ENCODE results near the gene NINJ2. TPM values are rescaled to one million over a fixed set of nuclear protein-coding genes. Genes with fewer than 3 reads are reported as not detected.

Gene NINJ2
- total RNA-seq, 1 experiment from 2014 or later: 1.8 TPM

DNA sequence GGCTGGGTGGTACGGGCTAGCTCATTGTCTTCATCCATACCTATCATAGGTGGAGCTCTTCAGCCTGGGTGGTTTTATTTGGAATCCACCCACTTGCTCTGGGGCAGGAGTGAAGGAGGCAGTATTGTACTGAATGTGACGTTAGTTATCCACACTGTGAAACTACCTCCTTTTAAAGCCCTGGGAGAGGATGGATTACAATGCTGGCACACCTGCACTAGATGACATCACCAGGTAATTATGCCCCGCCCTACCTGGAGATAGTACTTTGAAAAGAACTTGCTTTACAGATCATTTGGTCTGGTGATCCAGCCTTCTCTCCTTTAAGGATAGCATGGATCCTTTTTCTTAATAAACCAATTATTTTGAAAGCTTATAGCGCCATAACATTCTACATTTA lies 125.5 kb downstream of the NINJ2 start:
- DNase-seq: no peak
- Histone ChIP-seq H4K20me1 (ENCODE audit: insufficient read depth, low read depth, low read length) (no peaks in the 10 kb centered on the region), H3K4me3 (ENCODE audit: low read length) (no peak overlapping the region), H3K27me3 (ENCODE audit: low read length) (no peaks in the 10 kb centered on the region), H3K79me2 (ENCODE audit: low read length) (no peaks in the 10 kb centered on the region), H3K9me2 (replicated peaks; ENCODE audit: insufficient read depth, low read length) (no peaks in the 10 kb centered on the region), H3K4me2 (ENCODE audit: low read depth, low read length, poor library complexity, severe bottlenecking) (no peak overlapping the region), H3K27ac (ENCODE audit: low read length) (no peak overlapping the region), H3K9ac (ENCODE audit: low read length) (no peak overlapping the region), H2AFZ (ENCODE audit: low read length) (no peak overlapping the region), H3K36me3 (ENCODE audit: insufficient read depth, low read length) (no peaks in the 10 kb centered on the region), H3K4me1 (ENCODE audit: low read length) (no peaks in the 10 kb centered on the region), H3K9me3 (ENCODE audit: low read length) (no peaks in the 10 kb centered on the region)

DNA sequence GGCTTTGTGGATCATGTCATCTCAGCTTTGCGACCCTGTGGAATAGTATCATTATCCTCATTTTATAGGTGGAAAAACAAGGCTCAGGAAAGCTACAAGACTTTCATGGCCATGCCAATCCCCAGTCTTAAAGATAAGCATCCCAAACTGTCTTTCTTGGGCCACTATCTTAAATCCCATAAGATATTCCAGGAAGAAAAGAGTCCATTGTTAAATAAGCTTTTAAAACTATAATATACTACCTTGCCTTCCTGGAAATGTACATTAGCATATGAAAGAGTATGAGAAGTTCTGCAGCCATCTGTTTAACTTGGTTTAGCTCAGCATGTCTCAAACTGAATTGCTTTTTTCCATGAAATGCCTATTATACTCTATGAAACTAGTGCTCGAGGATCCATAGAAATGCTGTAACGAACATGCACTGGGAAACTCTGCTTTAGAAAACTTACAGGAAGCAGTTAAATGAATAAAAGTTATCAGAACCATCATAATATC lies 126.4 kb downstream of the NINJ2 start:
- H3K36me3 ChIP-seq (ENCODE audit: insufficient read depth, low read length): no peaks in the 10 kb centered on the region
- no peaks in the 10 kb centered on the region for H3K9me2 ChIP-seq (replicated peaks; ENCODE audit: insufficient read depth, low read length)
- H3K9ac ChIP-seq (ENCODE audit: low read length): no peak overlapping the region
- no peak overlapping the region for H2AFZ ChIP-seq (ENCODE audit: low read length)
- H3K27me3 ChIP-seq (ENCODE audit: low read length): no peaks in the 10 kb centered on the region
- H3K4me2 ChIP-seq (ENCODE audit: low read depth, low read length, poor library complexity, severe bottlenecking): no peak overlapping the region
- no peak for DNase-seq
- H3K79me2 ChIP-seq (ENCODE audit: low read length): no peaks in the 10 kb centered on the region
- H3K27ac ChIP-seq (ENCODE audit: low read length): no peak overlapping the region
- no peak overlapping the region for H3K4me3 ChIP-seq (ENCODE audit: low read length)
- no peaks in the 10 kb centered on the region for H4K20me1 ChIP-seq (ENCODE audit: insufficient read depth, low read depth, low read length)
- H3K9me3 ChIP-seq (ENCODE audit: low read length): no peaks in the 10 kb centered on the region
- no peaks in the 10 kb centered on the region for H3K4me1 ChIP-seq (ENCODE audit: low read length)

DNA sequence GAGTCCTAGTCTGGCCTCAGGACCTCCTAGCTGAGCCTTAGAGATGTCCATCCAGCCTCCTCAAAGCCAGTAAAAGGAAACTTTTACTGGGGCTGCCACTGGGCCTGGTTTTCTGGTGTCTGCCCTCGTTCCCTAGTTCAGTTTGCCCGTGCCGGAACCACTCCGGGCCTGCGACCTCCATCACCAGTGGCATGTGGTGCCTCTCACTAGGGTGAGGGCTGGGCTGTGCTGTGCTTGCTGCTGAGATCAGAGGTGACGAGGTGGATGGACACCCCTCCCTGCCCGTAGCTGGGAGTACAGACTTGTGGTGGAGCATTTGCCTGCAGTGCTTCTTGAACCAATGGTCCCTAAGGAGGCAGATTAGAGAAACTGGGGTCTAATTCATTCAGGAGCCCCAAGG lies 127.8 kb downstream of the NINJ2 start:
- H3K9me3 ChIP-seq (ENCODE audit: low read length): peaks cover 2% of the 10 kb centered on the region
- no peaks in the 10 kb centered on the region for H3K4me1 ChIP-seq (ENCODE audit: low read length)
- H3K9me2 ChIP-seq (replicated peaks; ENCODE audit: insufficient read depth, low read length): no peaks in the 10 kb centered on the region
- H3K79me2 ChIP-seq (ENCODE audit: low read length): no peaks in the 10 kb centered on the region
- no peaks in the 10 kb centered on the region; the same call in 1 of the 2 replicates for H3K27me3 ChIP-seq (ENCODE audit: low read length)
- no peak overlapping the region for H3K4me3 ChIP-seq (ENCODE audit: low read length)
- no peak overlapping the region for H3K9ac ChIP-seq (ENCODE audit: low read length)
- no peak overlapping the region for H3K4me2 ChIP-seq (ENCODE audit: low read depth, low read length, poor library complexity, severe bottlenecking)
- H3K36me3 ChIP-seq (ENCODE audit: insufficient read depth, low read length): no peaks in the 10 kb centered on the region
- no peak for DNase-seq
- no peaks in the 10 kb centered on the region for H4K20me1 ChIP-seq (ENCODE audit: insufficient read depth, low read depth, low read length)
- no peak overlapping the region for H2AFZ ChIP-seq (ENCODE audit: low read length)
- H3K27ac ChIP-seq (ENCODE audit: low read length): no peak overlapping the region

DNA sequence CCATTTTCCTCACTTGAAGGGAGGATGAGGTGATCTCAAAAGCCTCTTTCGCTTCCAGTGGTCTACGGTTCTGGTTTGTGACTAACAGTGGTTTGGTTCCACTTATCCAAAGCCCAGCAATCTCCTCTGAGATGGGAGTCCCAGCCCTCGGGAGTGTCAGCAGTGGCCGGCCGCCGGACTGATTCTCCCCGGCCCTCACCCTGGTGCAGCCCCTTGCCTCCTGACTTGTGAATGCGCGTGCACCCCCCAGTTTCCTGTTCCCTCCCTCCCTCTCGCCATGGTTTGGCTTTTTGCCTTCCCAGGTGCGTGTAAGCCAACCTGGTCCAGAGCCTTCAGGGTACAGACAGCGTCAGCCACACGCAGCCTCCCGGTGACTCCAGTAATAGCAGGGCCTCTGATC lies 129.0 kb downstream of the NINJ2 start:
- DNase-seq: no peak
- no peaks in the 10 kb centered on the region; the same call in 1 of the 2 replicates for H3K27me3 ChIP-seq (ENCODE audit: low read length)

DNA sequence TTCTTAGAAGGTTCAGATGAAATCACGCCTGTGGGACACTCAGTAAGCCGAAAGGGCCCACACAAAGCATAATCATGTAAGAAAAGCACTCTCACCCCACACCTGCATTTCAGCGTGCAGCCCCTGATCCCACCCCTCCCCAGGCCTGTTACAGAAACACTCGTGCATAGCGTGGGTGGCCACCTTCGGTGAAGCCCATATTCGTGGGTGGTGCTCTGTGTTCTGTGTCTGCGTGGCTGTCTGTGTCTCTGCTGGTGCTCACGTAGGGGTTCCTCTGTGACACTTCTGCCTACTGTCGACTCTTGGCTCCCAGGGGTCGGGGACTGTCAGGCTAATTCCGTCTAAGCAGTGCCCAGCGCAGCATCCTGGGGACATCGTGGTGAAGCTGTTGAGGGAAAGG lies 129.5 kb downstream of the NINJ2 start:
- H4K20me1 ChIP-seq (ENCODE audit: insufficient read depth, low read depth, low read length): no peaks in the 10 kb centered on the region
- no peaks in the 10 kb centered on the region; the same call in 1 of the 2 replicates for H3K36me3 ChIP-seq (ENCODE audit: insufficient read depth, low read length)
- H3K4me3 ChIP-seq (ENCODE audit: low read length): no peak overlapping the region
- H3K9ac ChIP-seq (ENCODE audit: low read length): no peak overlapping the region
- H3K4me2 ChIP-seq (ENCODE audit: low read depth, low read length, poor library complexity, severe bottlenecking): no peak overlapping the region
- H3K79me2 ChIP-seq (ENCODE audit: low read length): no peaks in the 10 kb centered on the region
- no peak overlapping the region for H3K27ac ChIP-seq (ENCODE audit: low read length)
- no peaks in the 10 kb centered on the region for H3K9me2 ChIP-seq (replicated peaks; ENCODE audit: insufficient read depth, low read length)
- no peaks in the 10 kb centered on the region; the same call in 1 of the 2 replicates for H3K27me3 ChIP-seq (ENCODE audit: low read length)
- no peak for DNase-seq
- no peaks in the 10 kb centered on the region for H3K4me1 ChIP-seq (ENCODE audit: low read length)
- H2AFZ ChIP-seq (ENCODE audit: low read length): no peak overlapping the region
- H3K9me3 ChIP-seq (ENCODE audit: low read length): peaks cover 10% of the 10 kb centered on the region

More for the DNA sequence above, 129.0 kb downstream of the NINJ2 start:
- peaks cover 8% of the 10 kb centered on the region for H3K9me3 ChIP-seq (ENCODE audit: low read length)
- H4K20me1 ChIP-seq (ENCODE audit: insufficient read depth, low read depth, low read length): no peaks in the 10 kb centered on the region
- H3K36me3 ChIP-seq (ENCODE audit: insufficient read depth, low read length): no peaks in the 10 kb centered on the region; the same call in 1 of the 2 replicates
- no peaks in the 10 kb centered on the region for H3K79me2 ChIP-seq (ENCODE audit: low read length)
- H3K9ac ChIP-seq (ENCODE audit: low read length): no peak overlapping the region
- no peak overlapping the region for H3K27ac ChIP-seq (ENCODE audit: low read length)
- H3K4me3 ChIP-seq (ENCODE audit: low read length): no peak overlapping the region
- H3K4me1 ChIP-seq (ENCODE audit: low read length): no peaks in the 10 kb centered on the region
- no peak overlapping the region for H3K4me2 ChIP-seq (ENCODE audit: low read depth, low read length, poor library complexity, severe bottlenecking)
- no peaks in the 10 kb centered on the region for H3K9me2 ChIP-seq (replicated peaks; ENCODE audit: insufficient read depth, low read length)
- H2AFZ ChIP-seq (ENCODE audit: low read length): no peak overlapping the region

DNA sequence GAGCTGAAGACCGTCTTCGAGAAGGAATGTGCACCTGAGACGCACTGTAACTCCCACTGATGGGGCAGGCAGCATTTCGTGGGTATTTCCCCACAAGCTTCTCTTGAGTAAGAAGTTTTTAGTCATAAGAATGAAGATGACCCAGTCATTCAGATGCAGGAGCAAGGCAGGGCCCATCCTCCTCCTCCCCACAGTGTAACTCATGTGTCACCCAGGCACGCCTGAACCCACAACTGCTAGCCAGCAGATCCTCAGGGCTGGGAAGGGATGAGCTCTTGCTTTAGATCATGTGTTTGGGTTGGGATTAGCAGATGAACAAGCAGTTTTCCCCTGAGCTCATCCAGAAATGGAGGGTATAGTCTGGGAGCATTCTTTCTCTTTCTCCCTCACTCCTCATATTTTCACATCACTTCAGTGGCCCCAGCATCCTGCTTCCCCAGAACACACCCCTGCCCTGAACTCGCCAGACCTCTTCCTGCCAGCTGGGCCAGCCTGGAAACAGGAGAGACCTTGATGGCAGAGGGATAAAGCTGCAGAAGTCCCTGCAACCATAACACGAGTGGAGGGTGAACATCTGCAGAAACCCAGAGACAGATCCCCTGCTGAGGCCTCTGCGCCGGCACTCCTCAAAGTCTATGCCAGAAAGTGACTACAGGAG lies 130.2 kb downstream of the NINJ2 start:
- Histone ChIP-seq H3K9me3 (ENCODE audit: low read length) (peaks cover 10% of the 10 kb centered on the region), H3K4me2 (ENCODE audit: low read depth, low read length, poor library complexity, severe bottlenecking) (no peak overlapping the region), H2AFZ (ENCODE audit: low read length) (no peak overlapping the region), H4K20me1 (ENCODE audit: insufficient read depth, low read depth, low read length) (no peaks in the 10 kb centered on the region), H3K9ac (ENCODE audit: low read length) (no peak overlapping the region), H3K4me3 (ENCODE audit: low read length) (no peak overlapping the region), H3K36me3 (ENCODE audit: insufficient read depth, low read length) (no peaks in the 10 kb centered on the region; the same call in 1 of the 2 replicates), H3K79me2 (ENCODE audit: low read length) (no peaks in the 10 kb centered on the region), H3K27me3 (ENCODE audit: low read length) (no peaks in the 10 kb centered on the region; the same call in 1 of the 2 replicates), H3K4me1 (ENCODE audit: low read length) (no peaks in the 10 kb centered on the region), H3K9me2 (replicated peaks; ENCODE audit: insufficient read depth, low read length) (no peaks in the 10 kb centered on the region), H3K27ac (ENCODE audit: low read length) (no peak overlapping the region)
- no peak for DNase-seq

DNA sequence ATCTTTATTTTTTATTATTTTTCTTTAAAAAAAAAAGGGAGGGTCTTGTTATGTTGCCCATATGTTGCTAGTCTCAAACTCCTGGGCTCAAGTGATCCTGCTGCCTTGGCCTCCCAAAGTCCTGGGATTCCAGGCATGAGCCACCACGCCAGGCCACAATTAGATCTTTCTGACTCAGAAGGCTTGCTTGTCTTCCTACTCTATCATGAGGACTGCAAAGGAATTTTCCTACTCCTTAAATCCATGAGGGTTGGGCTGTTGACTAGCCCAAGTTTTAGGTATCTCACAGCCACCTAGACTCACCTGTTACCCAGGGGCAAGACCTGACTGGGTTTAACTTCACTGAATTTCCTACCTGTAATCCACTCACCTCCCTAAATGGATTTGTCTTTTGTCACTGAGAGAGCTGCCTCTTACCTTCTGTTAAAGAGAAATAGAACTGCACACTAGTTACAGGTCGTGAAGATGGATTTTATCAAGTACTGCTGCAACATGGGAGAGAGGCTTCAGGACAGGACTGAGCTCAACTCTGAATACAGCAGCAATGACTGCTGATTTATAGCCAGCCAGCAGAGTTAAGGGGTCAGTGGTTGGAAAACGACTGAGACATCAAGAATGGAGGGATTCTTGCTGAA lies 131.2 kb downstream of the NINJ2 start:
- no peak overlapping the region for H3K27ac ChIP-seq (ENCODE audit: low read length)
- no peaks in the 10 kb centered on the region; the same call in 1 of the 2 replicates for H3K27me3 ChIP-seq (ENCODE audit: low read length)
- peaks cover 10% of the 10 kb centered on the region for H3K9me3 ChIP-seq (ENCODE audit: low read length)
- H3K4me3 ChIP-seq (ENCODE audit: low read length): no peak overlapping the region
- H3K36me3 ChIP-seq (ENCODE audit: insufficient read depth, low read length): no peaks in the 10 kb centered on the region; the same call in 1 of the 2 replicates
- no peaks in the 10 kb centered on the region for H4K20me1 ChIP-seq (ENCODE audit: insufficient read depth, low read depth, low read length)
- no peak for DNase-seq
- H3K9ac ChIP-seq (ENCODE audit: low read length): no peak overlapping the region
- no peaks in the 10 kb centered on the region for H3K9me2 ChIP-seq (replicated peaks; ENCODE audit: insufficient read depth, low read length)
- no peaks in the 10 kb centered on the region for H3K4me1 ChIP-seq (ENCODE audit: low read length)
- no peak overlapping the region for H3K4me2 ChIP-seq (ENCODE audit: low read depth, low read length, poor library complexity, severe bottlenecking)
- H3K79me2 ChIP-seq (ENCODE audit: low read length): no peaks in the 10 kb centered on the region
- no peak overlapping the region for H2AFZ ChIP-seq (ENCODE audit: low read length)

DNA sequence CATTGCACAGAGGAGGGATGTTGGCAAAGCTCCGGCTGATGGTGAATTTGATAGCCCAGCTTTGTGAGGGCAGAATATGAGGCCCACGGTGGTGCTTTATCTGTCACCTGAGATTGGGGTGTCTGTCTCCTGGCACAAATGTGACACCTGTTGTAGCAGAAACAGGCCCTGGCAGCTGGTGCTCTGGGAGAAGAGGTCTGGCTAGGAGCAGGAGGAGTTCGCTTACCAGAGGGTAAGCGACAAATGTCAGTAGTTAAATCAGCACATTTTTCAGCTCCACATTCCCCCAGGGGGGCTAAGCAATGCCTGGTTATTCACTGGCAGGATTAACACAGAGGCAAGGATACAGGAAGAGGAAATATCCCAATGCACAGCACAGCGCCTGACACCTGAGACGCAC lies 132.4 kb downstream of the NINJ2 start:
- Histone ChIP-seq H4K20me1 (ENCODE audit: insufficient read depth, low read depth, low read length) (no peaks in the 10 kb centered on the region), H3K36me3 (ENCODE audit: insufficient read depth, low read length) (no peaks in the 10 kb centered on the region; the same call in 1 of the 2 replicates), H3K4me2 (ENCODE audit: low read depth, low read length, poor library complexity, severe bottlenecking) (no peak overlapping the region), H3K9ac (ENCODE audit: low read length) (no peak overlapping the region), H3K4me3 (ENCODE audit: low read length) (no peak overlapping the region), H2AFZ (ENCODE audit: low read length) (no peak overlapping the region), H3K9me3 (ENCODE audit: low read length) (peaks cover 10% of the 10 kb centered on the region), H3K27ac (ENCODE audit: low read length) (no peak overlapping the region), H3K27me3 (ENCODE audit: low read length) (no peaks in the 10 kb centered on the region; the same call in 1 of the 2 replicates), H3K79me2 (ENCODE audit: low read length) (no peaks in the 10 kb centered on the region), H3K4me1 (ENCODE audit: low read length) (no peaks in the 10 kb centered on the region), H3K9me2 (replicated peaks; ENCODE audit: insufficient read depth, low read length) (no peaks in the 10 kb centered on the region)
- DNase-seq: no peak
